Measurements from ENCODE around the gene WFDC9. TPM values are rescaled to one million over a fixed set of nuclear protein-coding genes. Genes with fewer than 3 reads are reported as not detected.
"Not testable (repeated sequence)": the region's sequence is repeated elsewhere in the genome, so short reads cannot be mapped to it uniquely, and the experiment has no call there.

Gene WFDC9
- not detected in 2 replicates for total RNA-seq (2014; rRNA removed; shearing (Covaris generic); ENCODE audit: low replicate concordance)

- Histone ChIP-seq H3K9me3 (ENCODE audit: low read length) (no peaks in the 10 kb centered on the region), H3K4me2 (ENCODE audit: low read depth, low read length, poor library complexity, severe bottlenecking) (no peak within 1 kb of the TSS)
These were observed at the start of gene WFDC9 for GRCh38 chr20:45631184-45631583. Gene WFDC9, minus strand, starts transcription at chr20:45631284. Its CDS starts 21,103 bp downstream, at chr20:45610181.

GRCh38 chr20:45679650-45680049, 48.6 kb upstream of the WFDC9 start:
- Histone ChIP-seq H4K20me1 (ENCODE audit: insufficient read depth, low read depth, low read length) (no peaks in the 10 kb centered on the region), H2AFZ (ENCODE audit: low read length) (no peak overlapping the region), H3K27ac (ENCODE audit: low read length) (no peak overlapping the region), H3K36me3 (ENCODE audit: insufficient read depth, low read length) (no peaks in the 10 kb centered on the region), H3K4me2 (ENCODE audit: low read depth, low read length, poor library complexity, severe bottlenecking) (no peak overlapping the region), H3K4me3 (ENCODE audit: low read length) (no peak overlapping the region), H3K27me3 (ENCODE audit: low read length) (no peaks in the 10 kb centered on the region), H3K9me2 (replicated peaks; ENCODE audit: insufficient read depth, low read length) (no peaks in the 10 kb centered on the region), H3K9me3 (ENCODE audit: low read length) (0 out of 2 replicates have a peak, but pooled peaks cover 4% of the 10 kb centered on the region), H3K79me2 (ENCODE audit: low read length) (no peaks in the 10 kb centered on the region), H3K9ac (ENCODE audit: low read length) (no peak overlapping the region), H3K4me1 (ENCODE audit: low read length) (no peaks in the 10 kb centered on the region)
- no peak for DNase-seq

More at GRCh38 chr20:45631184-45631583, at the start of gene WFDC9:
- no peaks in the 10 kb centered on the region for H3K9me2 ChIP-seq (replicated peaks; ENCODE audit: insufficient read depth, low read length)
- H4K20me1 ChIP-seq (ENCODE audit: insufficient read depth, low read depth, low read length), result no peaks in the 10 kb centered on the region
- no peak for DNase-seq
- H3K4me3 ChIP-seq (ENCODE audit: low read length), result no peak within 1 kb of the TSS
- no peak within 1 kb of the TSS for H3K27ac ChIP-seq (ENCODE audit: low read length)
- no peaks in the 10 kb centered on the region for H3K27me3 ChIP-seq (ENCODE audit: low read length)
- no peaks in the 10 kb centered on the region for H3K4me1 ChIP-seq (ENCODE audit: low read length)
- no peak within 1 kb of the TSS for H2AFZ ChIP-seq (ENCODE audit: low read length)
- no peaks in the 10 kb centered on the region for H3K36me3 ChIP-seq (ENCODE audit: insufficient read depth, low read length)
- H3K9ac ChIP-seq (ENCODE audit: low read length), result no peak within 1 kb of the TSS
- no peaks in the 10 kb centered on the region for H3K79me2 ChIP-seq (ENCODE audit: low read length)

- Histone ChIP-seq H3K9me2 (replicated peaks; ENCODE audit: insufficient read depth, low read length) (no peaks in the 10 kb centered on the region), H3K4me2 (ENCODE audit: low read depth, low read length, poor library complexity, severe bottlenecking) (no peak overlapping the region), H3K9ac (ENCODE audit: low read length) (no peak overlapping the region), H3K36me3 (ENCODE audit: insufficient read depth, low read length) (no peaks in the 10 kb centered on the region), H3K4me3 (ENCODE audit: low read length) (no peak overlapping the region), H3K27me3 (ENCODE audit: low read length) (no peaks in the 10 kb centered on the region), H4K20me1 (ENCODE audit: insufficient read depth, low read depth, low read length) (no peaks in the 10 kb centered on the region), H2AFZ (ENCODE audit: low read length) (no peak overlapping the region), H3K9me3 (ENCODE audit: low read length) (no peaks in the 10 kb centered on the region), H3K79me2 (ENCODE audit: low read length) (no peaks in the 10 kb centered on the region), H3K27ac (ENCODE audit: low read length) (no peak overlapping the region), H3K4me1 (ENCODE audit: low read length) (no peaks in the 10 kb centered on the region)
- DNase-seq, result no peak
These were observed 41.7 kb upstream of the WFDC9 start for GRCh38 chr20:45672765-45673164.

- no peak for DNase-seq
These were observed 39.1 kb upstream of the WFDC9 start, which contains the start of gene WFDC11 for GRCh38 chr20:45670139-45670538. Gene WFDC11, minus strand, starts transcription at chr20:45670239. Its CDS starts 19,639 bp downstream, at chr20:45650600.

GRCh38 chr20:45657038-45657437, 26.0 kb upstream of the WFDC9 start:
- H3K4me3 ChIP-seq (ENCODE audit: low read length); H3K36me3 ChIP-seq (ENCODE audit: insufficient read depth, low read length); H3K9me2 ChIP-seq (replicated peaks; ENCODE audit: insufficient read depth, low read length); H3K9me3 ChIP-seq (ENCODE audit: low read length); H3K79me2 ChIP-seq (ENCODE audit: low read length); H4K20me1 ChIP-seq (ENCODE audit: insufficient read depth, low read depth, low read length); H2AFZ ChIP-seq (ENCODE audit: low read length); H3K4me1 ChIP-seq (ENCODE audit: low read length); DNase-seq; H3K27me3 ChIP-seq (ENCODE audit: low read length); H3K4me2 ChIP-seq (ENCODE audit: low read depth, low read length, poor library complexity, severe bottlenecking); H3K27ac ChIP-seq (ENCODE audit: low read length); H3K9ac ChIP-seq (ENCODE audit: low read length): not testable (repeated sequence)

More at GRCh38 chr20:45670139-45670538, 39.1 kb upstream of the WFDC9 start, which contains the start of gene WFDC11:
- Histone ChIP-seq H3K4me2 (ENCODE audit: low read depth, low read length, poor library complexity, severe bottlenecking) (no peak within 1 kb of the TSS), H3K9ac (ENCODE audit: low read length) (no peak within 1 kb of the TSS), H3K9me2 (replicated peaks; ENCODE audit: insufficient read depth, low read length) (no peaks in the 10 kb centered on the region), H3K4me3 (ENCODE audit: low read length) (no peak within 1 kb of the TSS), H3K9me3 (ENCODE audit: low read length) (no peaks in the 10 kb centered on the region), H2AFZ (ENCODE audit: low read length) (no peak within 1 kb of the TSS), H3K4me1 (ENCODE audit: low read length) (no peaks in the 10 kb centered on the region), H3K36me3 (ENCODE audit: insufficient read depth, low read length) (no peaks in the 10 kb centered on the region), H4K20me1 (ENCODE audit: insufficient read depth, low read depth, low read length) (no peaks in the 10 kb centered on the region), H3K27me3 (ENCODE audit: low read length) (no peaks in the 10 kb centered on the region), H3K27ac (ENCODE audit: low read length) (no peak within 1 kb of the TSS), H3K79me2 (ENCODE audit: low read length) (no peaks in the 10 kb centered on the region)

- not testable (repeated sequence) for H3K4me2 ChIP-seq (ENCODE audit: low read depth, low read length, poor library complexity, severe bottlenecking); H3K9me3 ChIP-seq (ENCODE audit: low read length)
These were observed 20.6 kb upstream of the WFDC9 start for GRCh38 chr20:45651726-45652125.

GRCh38 chr20:45649312-45649863, 18.3 kb upstream of the WFDC9 start:
- Histone ChIP-seq H3K27me3 (ENCODE audit: low read length) (no peaks in the 10 kb centered on the region), H2AFZ (ENCODE audit: low read length) (no peak overlapping the region), H3K4me3 (ENCODE audit: low read length) (no peak overlapping the region), H3K9me3 (ENCODE audit: low read length) (no peaks in the 10 kb centered on the region), H3K9me2 (replicated peaks; ENCODE audit: insufficient read depth, low read length) (no peaks in the 10 kb centered on the region), H3K36me3 (ENCODE audit: insufficient read depth, low read length) (no peaks in the 10 kb centered on the region), H4K20me1 (ENCODE audit: insufficient read depth, low read depth, low read length) (no peaks in the 10 kb centered on the region), H3K4me2 (ENCODE audit: low read depth, low read length, poor library complexity, severe bottlenecking) (no peak overlapping the region), H3K4me1 (ENCODE audit: low read length) (no peaks in the 10 kb centered on the region), H3K79me2 (ENCODE audit: low read length) (no peaks in the 10 kb centered on the region), H3K9ac (ENCODE audit: low read length) (no peak overlapping the region), H3K27ac (ENCODE audit: low read length) (no peak overlapping the region)
- no peak for DNase-seq

More at GRCh38 chr20:45651726-45652125, 20.6 kb upstream of the WFDC9 start:
- not testable (repeated sequence) for H3K4me3 ChIP-seq (ENCODE audit: low read length); H4K20me1 ChIP-seq (ENCODE audit: insufficient read depth, low read depth, low read length); H3K27me3 ChIP-seq (ENCODE audit: low read length); DNase-seq; H3K79me2 ChIP-seq (ENCODE audit: low read length); H3K27ac ChIP-seq (ENCODE audit: low read length); H3K36me3 ChIP-seq (ENCODE audit: insufficient read depth, low read length); H3K9me2 ChIP-seq (replicated peaks; ENCODE audit: insufficient read depth, low read length); H3K4me1 ChIP-seq (ENCODE audit: low read length); H3K9ac ChIP-seq (ENCODE audit: low read length); H2AFZ ChIP-seq (ENCODE audit: low read length)

- no peak overlapping the region for H3K4me2 ChIP-seq (ENCODE audit: low read depth, low read length, poor library complexity, severe bottlenecking)
- H3K4me3 ChIP-seq (ENCODE audit: low read length), result no peak overlapping the region
- no peak for DNase-seq
- H2AFZ ChIP-seq (ENCODE audit: low read length), result no peak overlapping the region
- H3K9me3 ChIP-seq (ENCODE audit: low read length), result no peaks in the 10 kb centered on the region
- no peak overlapping the region for H3K9ac ChIP-seq (ENCODE audit: low read length)
- H3K27me3 ChIP-seq (ENCODE audit: low read length), result no peaks in the 10 kb centered on the region
- H3K36me3 ChIP-seq (ENCODE audit: insufficient read depth, low read length), result no peaks in the 10 kb centered on the region
- no peaks in the 10 kb centered on the region for H3K9me2 ChIP-seq (replicated peaks; ENCODE audit: insufficient read depth, low read length)
- no peaks in the 10 kb centered on the region for H4K20me1 ChIP-seq (ENCODE audit: insufficient read depth, low read depth, low read length)
- no peaks in the 10 kb centered on the region for H3K79me2 ChIP-seq (ENCODE audit: low read length)
- H3K4me1 ChIP-seq (ENCODE audit: low read length), result no peaks in the 10 kb centered on the region
- H3K27ac ChIP-seq (ENCODE audit: low read length), result no peak overlapping the region
These were observed 16.5 kb upstream of the WFDC9 start for GRCh38 chr20:45647441-45648050.
